Vagina (tissue), 2 donors: ENCODE data around the gene FAM78B. TPM values are rescaled to one million over a fixed set of nuclear protein-coding genes. Genes with fewer than 3 reads are reported as not detected.

ENCODE experiments used
- DNase-seq, 2 donors: peaks; one replicate each; pipeline ENCODE4 v3.0.0-alpha.2; 2017; ENCODE audit errors: extremely low spot score in 2 of 2
- H3K27ac ChIP-seq: fragments of 200-600 bp; sonication (generic); one replicate; pipeline ENCODE4 v1.5.1; 2019
- H3K27me3 ChIP-seq: fragments of 200-600 bp; sonication (generic); one replicate; pipeline ENCODE4 v1.5.1; 2019
- H3K36me3 ChIP-seq, 2 donors: fragments of 200-600 bp; sonication (generic); one replicate each; pipeline ENCODE4 v1.5.1; 2017 to 2019
- H3K4me1 ChIP-seq: fragments of 200-600 bp; sonication (generic); one replicate; pipeline ENCODE4 v1.5.1; 2019
- H3K4me3 ChIP-seq, 2 donors: fragments of 200-600 bp; sonication (generic); 1 replicate in 1 of 2; 2 replicates in 1 of 2; pipeline ENCODE4 v1.5.1; 2016 to 2019
- H3K9me3 ChIP-seq: fragments of 200-600 bp; sonication (generic); one replicate; pipeline ENCODE4 v1.5.1; 2019
- POLR2A ChIP-seq, 2 donors: fragments of 450-650 bp; IDR thresholded peaks; one replicate each; pipeline ENCODE4 v1.6.1; 2017; ENCODE audit warnings: antibody characterized with exemption in 2 of 2, mild to moderate bottlenecking in 2 of 2, moderate library complexity in 2 of 2
- POLR2AphosphoS5 ChIP-seq, 2 donors: sonication (generic); formaldehyde crosslinking; IDR thresholded peaks; one replicate each; pipeline ENCODE4 v1.9.0; 2017; ENCODE audit warnings: antibody characterized with exemption in 2 of 2, mild to moderate bottlenecking in 2 of 2, low read depth in 1 of 2; ENCODE audit not compliant: insufficient read depth in 1 of 2
- intact Hi-C: fragments of 100-400 bp; cut with DNase I; formaldehyde crosslinking; loops from one replicate; pipeline ENCODE4 v1.15.1; 2023
- total RNA-seq: library from RNA; depleted of rRNA; stranded (reverse); fragments of >200 nt; gene quantifications from one replicate; pipeline ENCODE4 v1.2.3, GENCODE V29; 2016
- TF ChIP-seq, protein P1 (sequence below), 3 experiments: fragments of 450-650 bp in 2 of 3; fragments of 200-600 bp in 1 of 3; sonication (generic) in 1 of 3; IDR thresholded peaks; one replicate each; pipeline ENCODE4 v1.5.1; 2017 to 2019; ENCODE audit warnings: antibody characterized with exemption in 3 of 3, mild to moderate bottlenecking in 2 of 3, moderate library complexity in 2 of 3

FAM78B gene
- total RNA-seq, 1 donor from 2014 or later = 4.4 TPM

DNA sequence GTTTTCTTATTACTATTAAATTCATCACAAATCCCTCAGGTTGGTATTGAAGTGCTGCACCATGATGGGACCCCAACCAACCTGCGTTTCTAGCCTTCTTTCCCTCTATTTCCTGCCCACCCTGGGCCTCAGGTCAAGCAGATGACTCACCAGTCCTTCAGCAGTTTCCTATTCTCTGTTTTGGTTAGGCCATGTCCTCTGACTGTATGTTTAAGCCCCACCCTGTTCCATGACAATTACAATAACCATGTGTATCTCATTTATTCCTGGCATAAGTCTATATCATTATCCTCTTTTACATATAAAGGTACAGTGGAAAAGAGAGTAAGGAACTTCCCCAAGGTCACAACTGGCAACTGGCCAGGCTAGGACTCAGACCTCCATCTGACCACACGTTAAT, 5.3 kb upstream of the FAM78B start:
- Histone ChIP-seq H3K27me3 (no peaks in the 10 kb centered on the region), H3K9me3 (no peaks in the 10 kb centered on the region)

DNA sequence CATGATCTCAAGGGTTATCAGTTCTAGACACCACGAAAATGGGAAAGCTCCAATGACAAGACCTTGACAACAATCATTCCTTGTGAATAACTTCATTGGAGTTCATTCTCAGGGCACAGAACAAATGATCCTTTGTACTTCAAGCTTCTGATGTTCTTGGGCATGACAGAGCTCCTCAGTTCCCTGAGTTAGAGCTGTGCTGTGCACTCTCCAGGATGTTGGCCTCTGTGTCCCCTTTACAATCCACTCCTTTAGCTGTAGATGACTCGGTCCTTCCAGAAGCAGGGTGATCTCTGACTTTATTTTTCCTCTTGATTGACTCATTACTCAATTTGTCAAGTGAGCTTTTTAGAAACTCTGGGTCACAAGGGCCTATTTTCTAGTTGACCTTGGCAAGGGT, 3.9 kb upstream of the FAM78B start:
- no peaks in the 10 kb centered on the region for H3K9me3 ChIP-seq
- intact Hi-C loops = no loop called here
- H3K4me1 ChIP-seq = peaks cover 9% of the 10 kb centered on the region
- TF ChIP-seq, protein P1, sequence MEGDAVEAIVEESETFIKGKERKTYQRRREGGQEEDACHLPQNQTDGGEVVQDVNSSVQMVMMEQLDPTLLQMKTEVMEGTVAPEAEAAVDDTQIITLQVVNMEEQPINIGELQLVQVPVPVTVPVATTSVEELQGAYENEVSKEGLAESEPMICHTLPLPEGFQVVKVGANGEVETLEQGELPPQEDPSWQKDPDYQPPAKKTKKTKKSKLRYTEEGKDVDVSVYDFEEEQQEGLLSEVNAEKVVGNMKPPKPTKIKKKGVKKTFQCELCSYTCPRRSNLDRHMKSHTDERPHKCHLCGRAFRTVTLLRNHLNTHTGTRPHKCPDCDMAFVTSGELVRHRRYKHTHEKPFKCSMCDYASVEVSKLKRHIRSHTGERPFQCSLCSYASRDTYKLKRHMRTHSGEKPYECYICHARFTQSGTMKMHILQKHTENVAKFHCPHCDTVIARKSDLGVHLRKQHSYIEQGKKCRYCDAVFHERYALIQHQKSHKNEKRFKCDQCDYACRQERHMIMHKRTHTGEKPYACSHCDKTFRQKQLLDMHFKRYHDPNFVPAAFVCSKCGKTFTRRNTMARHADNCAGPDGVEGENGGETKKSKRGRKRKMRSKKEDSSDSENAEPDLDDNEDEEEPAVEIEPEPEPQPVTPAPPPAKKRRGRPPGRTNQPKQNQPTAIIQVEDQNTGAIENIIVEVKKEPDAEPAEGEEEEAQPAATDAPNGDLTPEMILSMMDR (IDR thresholded peaks at IDR 0.05) = no peak
- H3K36me3 ChIP-seq = no peaks in the 10 kb centered on the region
- H3K27ac ChIP-seq = no peak overlapping the region
- DNase-seq = no peak
- H3K27me3 ChIP-seq = no peaks in the 10 kb centered on the region
- H3K4me3 ChIP-seq = no peak overlapping the region

More for the DNA sequence above, 5.3 kb upstream of the FAM78B start:
- no peak for TF ChIP-seq POLR2A (IDR thresholded peaks at IDR 0.05)
- TF ChIP-seq POLR2AphosphoS5 (IDR thresholded peaks at IDR 0.05; ENCODE audit: insufficient read depth in 1 of 2, low read depth in 1 of 2) = no peak
- TF ChIP-seq, protein P1 (IDR thresholded peaks at IDR 0.05) = no peak
- intact Hi-C loops = no loop called here
- Histone ChIP-seq H3K4me3 (no peak overlapping the region), H3K36me3 (no peaks in the 10 kb centered on the region), H3K4me1 (peaks cover 6% of the 10 kb centered on the region), H3K27ac (no peak overlapping the region)
- DNase-seq = no peak

DNA sequence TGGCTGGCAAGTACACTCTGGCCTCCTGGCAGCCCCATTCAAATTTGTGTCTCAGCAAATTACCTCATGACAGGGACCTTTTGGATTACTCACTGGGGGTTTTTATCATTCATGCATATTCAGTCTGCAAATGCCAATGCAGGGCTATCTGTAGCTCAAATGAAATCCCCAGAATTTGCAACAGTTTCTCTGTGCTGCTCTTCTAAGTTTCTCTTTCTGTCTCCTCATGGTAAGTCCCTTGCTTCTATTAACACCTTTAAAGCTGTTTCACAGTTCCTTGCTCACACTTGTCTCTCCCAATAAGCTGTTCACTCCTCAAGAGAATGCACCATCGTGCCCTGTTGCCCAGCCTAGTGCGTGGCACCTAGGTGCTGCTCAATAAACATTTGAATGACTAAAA, 3.3 kb upstream of the FAM78B start:
- no peaks in the 10 kb centered on the region for H3K36me3 ChIP-seq
- peaks cover 9% of the 10 kb centered on the region for H3K4me1 ChIP-seq
- no peaks in the 10 kb centered on the region for H3K9me3 ChIP-seq
- no peaks in the 10 kb centered on the region for H3K27me3 ChIP-seq
- no peak overlapping the region for H3K4me3 ChIP-seq
- no peak overlapping the region for H3K27ac ChIP-seq
- no peak for DNase-seq
- intact Hi-C loops = no loop called here
- TF ChIP-seq POLR2AphosphoS5 (IDR thresholded peaks at IDR 0.05; ENCODE audit: insufficient read depth in 1 of 2, low read depth in 1 of 2) = no peak
- TF ChIP-seq, protein P1 (IDR thresholded peaks at IDR 0.05) = no peak
- no peak for TF ChIP-seq POLR2A (IDR thresholded peaks at IDR 0.05)

DNA sequence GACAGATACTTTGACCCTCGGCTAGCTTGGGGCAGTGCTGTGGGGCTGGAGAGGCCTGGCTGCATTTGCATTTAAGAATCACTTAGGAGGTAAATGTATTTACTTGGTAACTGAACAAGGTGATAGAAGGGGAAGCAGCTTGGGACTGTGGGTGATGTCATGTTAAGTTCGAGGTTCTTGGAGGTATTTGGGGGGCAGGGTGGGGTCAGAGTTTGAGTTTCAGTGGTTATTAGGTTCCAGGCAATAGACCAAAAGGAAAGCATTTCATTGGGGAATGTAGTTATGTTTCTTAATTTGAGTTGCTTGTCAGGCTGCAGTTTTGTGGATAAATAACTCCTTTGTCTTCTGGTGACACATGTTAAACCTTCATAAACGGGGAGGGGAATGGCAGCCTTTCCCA, 2.4 kb upstream of the FAM78B start:
- H3K9me3 ChIP-seq = no peaks in the 10 kb centered on the region
- TF ChIP-seq, protein P1 (IDR thresholded peaks at IDR 0.05) = no peak
- TF ChIP-seq POLR2AphosphoS5 (IDR thresholded peaks at IDR 0.05; ENCODE audit: insufficient read depth in 1 of 2, low read depth in 1 of 2) (no peak), POLR2A (IDR thresholded peaks at IDR 0.05) (no peak)
- no peak overlapping the region for H3K4me3 ChIP-seq
- no peaks in the 10 kb centered on the region for H3K36me3 ChIP-seq
- H3K27me3 ChIP-seq = no peaks in the 10 kb centered on the region
- no peak overlapping the region for H3K27ac ChIP-seq
- intact Hi-C loops = no loop called here
- no peak for DNase-seq
- peaks cover 15% of the 10 kb centered on the region for H3K4me1 ChIP-seq

DNA sequence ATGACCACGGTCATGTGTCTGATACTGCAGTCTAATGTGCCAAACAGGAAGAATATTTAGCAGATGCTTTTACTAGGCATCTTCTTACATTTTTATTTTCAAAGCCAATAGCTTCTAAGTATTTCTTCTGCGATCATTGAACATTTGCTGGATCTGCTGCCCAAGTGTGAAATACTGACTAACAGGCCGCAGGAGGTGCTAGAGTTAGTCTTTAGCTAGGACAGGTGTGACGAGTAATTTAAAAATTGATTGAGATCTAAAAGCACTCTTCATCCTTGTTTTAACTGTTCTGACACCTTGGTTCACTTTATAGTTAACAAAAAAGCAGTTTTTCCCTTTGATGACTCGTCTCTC, 748 bp upstream of the FAM78B start:
- intact Hi-C loops = no loop called here
- no peak for TF ChIP-seq POLR2A (IDR thresholded peaks at IDR 0.05)
- TF ChIP-seq POLR2AphosphoS5 (IDR thresholded peaks at IDR 0.05; ENCODE audit: insufficient read depth in 1 of 2, low read depth in 1 of 2) = no peak
- TF ChIP-seq, protein P1 (IDR thresholded peaks at IDR 0.05) = no peak
- DNase-seq = no peak
- Histone ChIP-seq H3K36me3 (no peaks in the 10 kb centered on the region), H3K27ac (peak overlapping the region; percentile 22), H3K4me1 (peaks cover 15% of the 10 kb centered on the region), H3K9me3 (no peaks in the 10 kb centered on the region), H3K27me3 (no peaks in the 10 kb centered on the region), H3K4me3 (peak overlapping the region; percentile 54 to 81)
